HS-27A (cell line): ENCODE results near the gene WNT5B.

Experiments
- DNase-seq: peaks from one replicate; pipeline ENCODE4 v3.0.0-alpha.2; 2012; ENCODE audit warnings: low read depth, missing footprints

Gene WNT5B

GRCh38 chr12:1630133-1630826 lies 1.2 kb downstream of the WNT5B start:
- DNase-seq: no peak

GRCh38 chr12:1630827-1631591 lies 2.0 kb downstream of the WNT5B start:
- no peak for DNase-seq

- DNase-seq: no peak
Measured at GRCh38 chr12:1632702-1633101, 3.7 kb downstream of the WNT5B start.

GRCh38 chr12:1633459-1633858 lies 4.4 kb downstream of the WNT5B start:
- no peak for DNase-seq

GRCh38 chr12:1634149-1634548 lies 5.1 kb downstream of the WNT5B start:
- DNase-seq: no peak

GRCh38 chr12:1634590-1635191 lies 5.7 kb downstream of the WNT5B start:
- DNase-seq: no peak

- no peak for DNase-seq
Measured at GRCh38 chr12:1635301-1636095, 6.5 kb downstream of the WNT5B start.

- no peak for DNase-seq
Measured at GRCh38 chr12:1638203-1638602, 9.2 kb downstream of the WNT5B start.

- no peak for DNase-seq
Measured at GRCh38 chr12:1639538-1639937, 10.5 kb downstream of the WNT5B start.

GRCh38 chr12:1640328-1641234 lies 11.6 kb downstream of the WNT5B start:
- DNase-seq: no peak

- no peak for DNase-seq
Measured at GRCh38 chr12:1642513-1642912, 13.5 kb downstream of the WNT5B start.

- no peak for DNase-seq
Measured at GRCh38 chr12:1643043-1643442, 14.0 kb downstream of the WNT5B start.

GRCh38 chr12:1643905-1644533 lies 15.0 kb downstream of the WNT5B start:
- no peak for DNase-seq

GRCh38 chr12:1644534-1645438 lies 15.8 kb downstream of the WNT5B start:
- DNase-seq: no peak

GRCh38 chr12:1645819-1646218 lies 16.8 kb downstream of the WNT5B start:
- DNase-seq: no peak

- DNase-seq: no peak
Measured at GRCh38 chr12:1646569-1647284, 17.7 kb downstream of the WNT5B start.

GRCh38 chr12:1647285-1647669 lies 18.2 kb downstream of the WNT5B start:
- no peak for DNase-seq

- DNase-seq: no peak
Measured at GRCh38 chr12:1650260-1650977, 21.4 kb downstream of the WNT5B start.

GRCh38 chr12:1650978-1651361 lies 21.9 kb downstream of the WNT5B start:
- no peak for DNase-seq
